Subcutaneous adipose tissue (tissue), 4 donors: ENCODE results near the gene CASTOR1. TPM values are rescaled to one million over a fixed set of nuclear protein-coding genes. Genes with fewer than 3 reads are reported as not detected.

Source experiments
- CTCF ChIP-seq: fragments of 450-650 bp; IDR thresholded peaks from one replicate; pipeline ENCODE4 v1.5.1; 2016; ENCODE audit warnings: low read depth, mild to moderate bottlenecking, control low read depth, antibody characterized with exemption, moderate library complexity
- total RNA-seq, 4 donors: library from RNA; depleted of rRNA; stranded (reverse); fragments of >200 nt; gene quantifications; one replicate each; pipeline ENCODE4 v1.1.0, GENCODE V29; 2016

Gene CASTOR1
- total RNA-seq, 4 donors from 2014 or later: 8.5 to 26.9 (median 12.8) TPM

GRCh38 chr22:30315962-30316576 is 26.8 kb upstream of the CASTOR1 start:
- TF ChIP-seq CTCF: no peak

GRCh38 chr22:30314915-30315314 is 25.6 kb upstream of the CASTOR1 start:
- TF ChIP-seq CTCF: no peak

- TF ChIP-seq CTCF: no peak
Observed at GRCh38 chr22:30313527-30314363, 24.4 kb upstream of the CASTOR1 start.

GRCh38 chr22:30312053-30312452 is 22.7 kb upstream of the CASTOR1 start:
- no peak for TF ChIP-seq CTCF

GRCh38 chr22:30310881-30311771 is 21.8 kb upstream of the CASTOR1 start:
- TF ChIP-seq CTCF: no peak

- no peak for TF ChIP-seq CTCF
Observed at GRCh38 chr22:30309951-30310741, 20.8 kb upstream of the CASTOR1 start.
